Smooth muscle cell (in vitro differentiated cells): ENCODE results near the gene MAGI2. TPM values are rescaled to one million over a fixed set of nuclear protein-coding genes. Genes with fewer than 3 reads are reported as not detected.
"Not testable (repeated sequence)": the region's sequence is repeated elsewhere in the genome, so short reads cannot be mapped to it uniquely, and the experiment has no call there.

Experiments
- DNase-seq: peaks from one replicate; lab custom pipeline; 2025; ENCODE audit not compliant: unreplicated experiment; lab: John Stamatoyannopoulos, UW
- H2AFZ ChIP-seq: fragments of 200-600 bp; sonication (generic); 2 replicates; pipeline ENCODE4 v1.6.0; 2016; ENCODE audit warnings: antibody characterized with exemption, low read depth, mild to moderate bottlenecking
- H3F3A ChIP-seq: fragments of 200-600 bp; sonication (generic); 2 replicates; pipeline ENCODE4 v1.6.0; 2017; ENCODE audit warnings: antibody characterized with exemption, low read depth
- H3K27ac ChIP-seq: fragments of 200-600 bp; sonication (generic); 2 replicates; pipeline ENCODE4 v1.5.1; 2016; ENCODE audit warnings: low read depth, mild to moderate bottlenecking
- H3K27me3 ChIP-seq: fragments of 200-600 bp; sonication (generic); 2 replicates; pipeline ENCODE4 v1.6.1; 2016; ENCODE audit warnings: low read depth, mild to moderate bottlenecking
- H3K36me3 ChIP-seq: fragments of 200-600 bp; sonication (generic); 2 replicates; pipeline ENCODE4 v1.5.1; 2016; ENCODE audit warnings: low read depth
- H3K4me1 ChIP-seq: fragments of 200-600 bp; sonication (generic); 2 replicates; pipeline ENCODE4 v1.5.1; 2016; ENCODE audit warnings: low read depth
- H3K4me2 ChIP-seq: fragments of 200-600 bp; sonication (generic); 2 replicates; pipeline ENCODE4 v1.6.0; 2016; ENCODE audit warnings: mild to moderate bottlenecking
- H3K4me3 ChIP-seq: fragments of 200-600 bp; sonication (generic); 2 replicates; pipeline ENCODE4 v1.5.1; 2016; ENCODE audit warnings: mild to moderate bottlenecking
- H3K79me2 ChIP-seq: fragments of 200-600 bp; sonication (generic); 2 replicates; pipeline ENCODE4 v1.6.0; 2016; ENCODE audit warnings: low read depth, mild to moderate bottlenecking
- H3K9ac ChIP-seq: fragments of 200-600 bp; sonication (generic); 2 replicates; pipeline ENCODE4 v1.6.0; 2016; ENCODE audit warnings: low read depth
- H3K9me3 ChIP-seq: fragments of 200-600 bp; sonication (generic); replicated peaks from 2 replicates; pipeline ENCODE4 v1.5.1; 2016; ENCODE audit warnings: low read depth
- H4K20me1 ChIP-seq: fragments of 200-600 bp; sonication (generic); 2 replicates; pipeline ENCODE4 v1.6.0; 2016; ENCODE audit warnings: low read depth
- whole genome bisulfite sequencing: methylation state at CpG from one replicate; pipeline ENCODE4 v1.1.7; 2016; ENCODE audit warnings: low lambda C conversion rate; 5-methylcytosine and 5-hydroxymethylcytosine counted together
- polyA plus RNA-seq: library from polyadenylated mRNA; unstranded; fragments of >200 nt; fragmentation: Nextera tagmentation; extraction: Ambion mirVana; gene quantifications from 2 replicates; pipeline ENCODE4 v1.2.1, GENCODE V29; 2016
- total RNA-seq: library from RNA; depleted of rRNA; stranded (reverse); fragments of >200 nt; gene quantifications from 2 replicates; pipeline ENCODE4 v1.2.3, GENCODE V29; 2014
- TF ChIP-seq, protein P1 (sequence below): fragments of 200-600 bp; sonication (generic); IDR thresholded peaks from 2 replicates; pipeline ENCODE4 v1.5.1; 2017; ENCODE audit warnings: borderline replicate concordance, mild to moderate bottlenecking, antibody characterized with exemption; ENCODE audit not compliant: insufficient read depth, poor library complexity, severe bottlenecking

Gene MAGI2
- total and polyA plus RNA-seq, 2 experiments from 2014 or later, result 3.4 to 10.7 TPM

DNA sequence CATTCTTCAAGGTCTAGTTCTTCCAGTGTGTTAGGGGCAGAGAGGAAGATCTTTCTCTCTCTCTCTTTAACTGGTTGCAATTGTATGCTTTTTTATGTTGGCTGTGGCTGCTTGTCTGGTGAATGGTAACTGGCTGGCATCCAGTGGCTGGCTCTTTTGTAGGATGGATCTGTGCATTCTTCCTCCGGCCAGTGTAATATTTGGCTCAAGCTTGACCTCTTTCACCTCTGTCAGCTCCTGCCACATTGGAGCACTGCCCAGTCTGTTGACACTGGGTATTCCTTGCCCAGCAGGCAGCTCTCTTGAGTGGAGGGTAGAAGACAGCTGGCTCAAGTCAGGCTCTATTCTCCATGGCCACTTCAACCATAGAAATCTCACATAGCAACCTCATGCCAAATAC lies 1126.6 kb downstream of the MAGI2 start:
- Histone ChIP-seq H3K4me1 (no peaks in the 10 kb centered on the region), H3K9me3 (no peaks in the 10 kb centered on the region), H4K20me1 (no peaks in the 10 kb centered on the region), H3K36me3 (no peaks in the 10 kb centered on the region), H3K9ac (no peak overlapping the region), H3K27me3 (no peaks in the 10 kb centered on the region), H2AFZ (no peak overlapping the region), H3K4me2 (no peak overlapping the region), H3K27ac (peak overlapping the region; percentile 23), H3K79me2 (no peaks in the 10 kb centered on the region), H3F3A (no peaks in the 10 kb centered on the region), H3K4me3 (no peak overlapping the region)
- DNase-seq, result no peak
- 84% methylated on average over 1 of the region's 1 CpG for WGBS
- TF ChIP-seq, protein P1, sequence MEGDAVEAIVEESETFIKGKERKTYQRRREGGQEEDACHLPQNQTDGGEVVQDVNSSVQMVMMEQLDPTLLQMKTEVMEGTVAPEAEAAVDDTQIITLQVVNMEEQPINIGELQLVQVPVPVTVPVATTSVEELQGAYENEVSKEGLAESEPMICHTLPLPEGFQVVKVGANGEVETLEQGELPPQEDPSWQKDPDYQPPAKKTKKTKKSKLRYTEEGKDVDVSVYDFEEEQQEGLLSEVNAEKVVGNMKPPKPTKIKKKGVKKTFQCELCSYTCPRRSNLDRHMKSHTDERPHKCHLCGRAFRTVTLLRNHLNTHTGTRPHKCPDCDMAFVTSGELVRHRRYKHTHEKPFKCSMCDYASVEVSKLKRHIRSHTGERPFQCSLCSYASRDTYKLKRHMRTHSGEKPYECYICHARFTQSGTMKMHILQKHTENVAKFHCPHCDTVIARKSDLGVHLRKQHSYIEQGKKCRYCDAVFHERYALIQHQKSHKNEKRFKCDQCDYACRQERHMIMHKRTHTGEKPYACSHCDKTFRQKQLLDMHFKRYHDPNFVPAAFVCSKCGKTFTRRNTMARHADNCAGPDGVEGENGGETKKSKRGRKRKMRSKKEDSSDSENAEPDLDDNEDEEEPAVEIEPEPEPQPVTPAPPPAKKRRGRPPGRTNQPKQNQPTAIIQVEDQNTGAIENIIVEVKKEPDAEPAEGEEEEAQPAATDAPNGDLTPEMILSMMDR, result no peak

DNA sequence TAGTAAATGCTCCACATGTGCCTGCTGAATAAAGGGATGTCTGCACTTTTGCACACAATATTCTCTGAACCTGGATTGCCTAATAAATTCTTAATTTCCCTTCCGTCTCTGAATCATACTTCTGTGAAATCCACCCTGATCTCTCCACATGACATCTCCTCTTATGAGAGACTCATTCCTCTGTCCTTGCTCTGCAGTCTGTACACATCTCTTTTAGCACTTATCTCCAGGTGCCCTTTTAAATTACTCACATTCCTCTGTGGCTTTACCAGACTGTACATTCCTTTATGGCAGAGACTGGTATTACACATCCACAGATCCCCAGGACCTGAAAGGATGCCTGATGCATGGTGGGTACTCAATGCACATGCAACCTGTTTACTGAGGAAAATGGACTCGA lies 1127.3 kb downstream of the MAGI2 start:
- TF ChIP-seq, protein P1, result no peak
- no peak overlapping the region for H3K4me3 ChIP-seq
- H3K4me1 ChIP-seq, result no peaks in the 10 kb centered on the region
- no peak overlapping the region for H3K9ac ChIP-seq
- no peaks in the 10 kb centered on the region for H3K79me2 ChIP-seq
- H3K27me3 ChIP-seq, result no peaks in the 10 kb centered on the region
- H3F3A ChIP-seq, result no peaks in the 10 kb centered on the region
- no peaks in the 10 kb centered on the region for H4K20me1 ChIP-seq
- no peaks in the 10 kb centered on the region for H3K36me3 ChIP-seq
- WGBS, result 80% methylated on average over 2 of the region's 2 CpGs
- no peak overlapping the region for H2AFZ ChIP-seq
- no peak overlapping the region for H3K4me2 ChIP-seq
- DNase-seq, result no peak
- peak overlapping the region; percentile 42 for H3K27ac ChIP-seq
- H3K9me3 ChIP-seq, result no peaks in the 10 kb centered on the region

DNA sequence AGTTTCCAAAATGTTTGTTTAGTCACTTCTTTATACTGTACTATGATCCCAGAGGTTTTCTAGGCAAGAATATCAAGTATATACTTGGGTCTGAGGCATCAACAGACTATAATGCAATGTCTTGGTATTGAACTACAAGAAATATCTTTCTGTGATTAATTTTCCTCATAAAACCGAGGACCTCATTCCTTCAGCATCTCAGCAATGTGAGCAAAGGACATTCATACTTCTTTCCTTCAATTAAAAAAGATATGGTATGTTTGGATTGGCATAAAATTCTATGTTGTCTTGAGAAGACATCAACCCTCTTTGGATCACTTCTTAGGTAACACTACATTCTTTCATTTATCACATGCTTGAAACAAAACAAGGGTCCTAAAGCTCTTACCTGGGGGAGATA lies 1130.3 kb downstream of the MAGI2 start:
- Histone ChIP-seq H3K79me2 (no peaks in the 10 kb centered on the region), H3K27ac (no peak overlapping the region), H3F3A (no peaks in the 10 kb centered on the region), H3K4me1 (no peaks in the 10 kb centered on the region), H3K27me3 (no peaks in the 10 kb centered on the region), H3K9ac (no peak overlapping the region), H3K4me2 (no peak overlapping the region), H3K4me3 (no peak overlapping the region), H3K9me3 (no peaks in the 10 kb centered on the region), H2AFZ (no peak overlapping the region), H3K36me3 (no peaks in the 10 kb centered on the region), H4K20me1 (no peaks in the 10 kb centered on the region)
- TF ChIP-seq, protein P1, result no peak
- WGBS, result 74% methylated on average over 1 of the region's 1 CpG
- no peak for DNase-seq

DNA sequence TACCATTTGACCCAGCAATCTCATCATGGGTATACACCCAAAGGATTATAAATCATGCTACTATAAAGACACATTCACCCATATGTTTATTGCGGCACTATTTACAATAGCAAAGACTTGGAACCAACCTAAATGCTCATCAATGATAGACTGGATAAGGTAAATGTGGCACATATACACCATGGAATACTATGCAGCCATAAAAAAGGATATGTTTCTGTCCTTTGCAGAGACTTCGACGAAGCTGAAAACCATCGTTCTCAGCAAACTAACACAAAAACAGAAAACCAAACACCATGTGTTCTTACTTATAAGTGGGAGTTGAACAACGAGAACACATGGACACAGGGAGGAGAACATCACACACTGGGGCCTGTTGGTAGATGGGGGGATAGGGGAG lies 1131.2 kb downstream of the MAGI2 start:
- not testable (repeated sequence) for H3K36me3 ChIP-seq, H3K4me2 ChIP-seq, H3K9me3 ChIP-seq, H3K9ac ChIP-seq, H2AFZ ChIP-seq, DNase-seq, H3K4me1 ChIP-seq, H3F3A ChIP-seq, H3K79me2 ChIP-seq, H3K4me3 ChIP-seq, H3K27me3 ChIP-seq, H3K27ac ChIP-seq, H4K20me1 ChIP-seq
- WGBS, result 88% methylated on average over 5 of the region's 5 CpGs
